ENCODE data around the gene ZNF467.

The ZNF467 gene

DNA sequence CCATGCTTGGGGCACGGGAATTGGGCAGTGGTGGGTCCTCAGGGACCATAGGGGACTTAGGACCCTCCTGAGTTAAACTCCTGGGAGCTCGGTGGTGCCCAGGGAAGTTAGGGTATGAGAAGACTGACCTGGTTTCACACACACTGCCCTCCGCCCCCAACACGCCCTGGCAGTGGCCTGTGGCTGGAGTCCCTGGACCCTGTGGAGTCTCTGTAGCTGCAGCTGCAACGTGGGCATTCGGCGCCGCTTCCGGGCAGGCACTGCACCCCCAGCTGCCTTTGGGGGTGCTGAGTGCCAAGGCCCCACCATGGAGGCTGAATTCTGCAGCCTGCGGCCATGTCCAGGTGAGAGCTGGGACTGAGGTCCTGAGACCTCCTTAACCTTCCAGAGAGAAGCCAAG is 34.9 kb upstream of the ZNF467 start:
- DNase-seq = no peak

DNA sequence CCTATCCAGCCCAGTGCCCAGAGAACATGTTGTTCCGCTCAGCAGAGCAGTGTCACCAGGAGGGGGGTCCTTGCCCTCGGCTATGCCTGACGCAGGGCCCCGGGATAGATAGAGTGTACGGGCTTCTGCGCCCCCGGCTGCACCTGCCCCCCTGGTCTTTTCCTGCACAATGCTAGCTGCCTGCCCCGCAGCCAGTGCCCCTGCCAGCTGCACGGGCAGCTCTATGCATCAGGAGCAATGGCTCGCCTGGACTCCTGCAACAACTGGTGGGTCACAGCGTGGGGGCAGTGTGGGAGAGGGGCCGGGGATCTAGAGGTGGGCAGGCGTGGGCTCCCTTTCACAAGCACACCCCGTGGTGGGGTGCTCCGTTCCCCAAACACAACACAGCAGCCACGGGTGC is 33.3 kb upstream of the ZNF467 start:
- DNase-seq = no peak

DNA sequence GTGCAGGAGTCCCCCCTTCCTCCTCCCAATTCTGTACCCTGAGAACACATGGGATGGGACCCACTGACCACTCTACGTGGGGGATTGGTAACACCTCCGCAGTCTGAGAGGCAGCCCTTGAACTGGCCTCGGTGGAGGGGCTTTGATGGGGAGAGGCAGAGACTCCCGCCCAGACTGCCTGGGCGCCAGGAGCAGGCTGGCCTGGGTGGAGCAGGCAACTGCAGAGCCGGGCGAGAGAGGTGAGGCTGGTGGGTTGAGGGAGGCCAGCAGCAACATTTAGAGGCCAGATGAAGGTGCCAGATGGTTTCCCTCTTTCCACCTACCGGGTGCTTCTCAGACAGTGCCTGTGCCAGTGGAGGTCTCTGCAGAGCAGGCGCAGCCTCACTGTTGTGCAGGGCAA is 30.7 kb upstream of the ZNF467 start:
- no peak for DNase-seq

DNA sequence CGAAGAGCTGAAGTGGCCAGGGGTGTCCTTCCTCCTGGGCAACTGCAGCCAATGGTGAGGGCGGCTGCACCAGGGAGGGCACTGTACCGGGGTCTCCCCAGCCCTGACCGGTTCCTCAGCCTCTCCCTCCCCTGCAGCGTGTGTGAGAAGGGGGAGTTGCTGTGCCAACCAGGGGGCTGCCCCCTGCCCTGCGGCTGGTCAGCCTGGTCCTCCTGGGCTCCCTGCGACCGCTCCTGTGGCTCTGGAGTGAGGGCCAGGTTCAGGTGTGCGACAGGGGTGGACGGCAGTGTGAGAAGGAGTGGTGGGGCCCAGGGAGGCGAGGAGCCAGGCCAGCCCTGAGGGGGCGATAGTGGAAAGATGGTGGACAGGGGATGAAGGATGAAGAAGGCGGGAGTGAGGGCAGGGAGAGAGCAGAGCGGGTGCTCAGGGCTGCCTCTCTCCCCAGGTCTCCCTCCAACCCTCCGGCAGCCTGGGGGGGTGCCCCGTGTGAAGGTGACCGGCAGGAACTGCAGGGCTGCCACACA is 30.2 kb upstream of the ZNF467 start:
- DNase-seq = no peak

DNA sequence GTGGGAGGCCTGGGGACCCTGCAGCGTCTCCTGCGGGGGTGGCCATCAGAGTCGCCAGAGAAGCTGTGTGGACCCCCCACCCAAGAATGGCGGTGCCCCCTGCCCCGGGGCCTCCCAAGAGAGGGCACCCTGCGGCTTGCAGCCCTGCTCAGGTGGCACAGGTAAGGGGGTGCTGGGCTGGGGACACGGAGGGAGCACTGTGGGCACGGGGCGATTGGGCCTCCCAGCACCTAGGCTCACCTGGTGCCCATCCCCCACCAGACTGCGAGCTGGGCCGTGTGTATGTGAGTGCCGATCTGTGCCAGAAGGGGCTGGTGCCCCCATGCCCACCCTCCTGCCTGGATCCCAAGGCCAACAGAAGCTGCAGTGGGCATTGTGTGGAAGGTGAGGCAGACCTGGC is 29.6 kb upstream of the ZNF467 start:
- DNase-seq = no peak

DNA sequence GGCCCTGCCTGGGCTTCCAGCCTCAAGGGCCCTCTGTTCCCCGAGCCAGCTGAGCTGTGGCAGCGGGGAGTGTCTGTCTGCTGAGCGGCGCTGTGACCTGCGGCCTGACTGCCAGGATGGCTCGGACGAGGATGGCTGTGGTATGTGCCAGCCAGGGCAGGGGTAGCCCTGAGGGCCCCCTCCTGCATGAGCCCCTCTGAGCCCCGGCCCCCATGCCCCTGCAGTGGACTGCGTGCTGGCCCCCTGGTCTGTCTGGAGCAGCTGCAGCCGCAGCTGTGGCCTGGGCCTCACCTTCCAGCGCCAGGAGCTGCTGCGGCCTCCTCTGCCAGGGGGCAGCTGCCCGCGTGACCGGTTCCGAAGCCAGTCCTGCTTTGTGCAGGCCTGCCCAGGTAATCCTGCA is 28.4 kb upstream of the ZNF467 start:
- DNase-seq = no peak

DNA sequence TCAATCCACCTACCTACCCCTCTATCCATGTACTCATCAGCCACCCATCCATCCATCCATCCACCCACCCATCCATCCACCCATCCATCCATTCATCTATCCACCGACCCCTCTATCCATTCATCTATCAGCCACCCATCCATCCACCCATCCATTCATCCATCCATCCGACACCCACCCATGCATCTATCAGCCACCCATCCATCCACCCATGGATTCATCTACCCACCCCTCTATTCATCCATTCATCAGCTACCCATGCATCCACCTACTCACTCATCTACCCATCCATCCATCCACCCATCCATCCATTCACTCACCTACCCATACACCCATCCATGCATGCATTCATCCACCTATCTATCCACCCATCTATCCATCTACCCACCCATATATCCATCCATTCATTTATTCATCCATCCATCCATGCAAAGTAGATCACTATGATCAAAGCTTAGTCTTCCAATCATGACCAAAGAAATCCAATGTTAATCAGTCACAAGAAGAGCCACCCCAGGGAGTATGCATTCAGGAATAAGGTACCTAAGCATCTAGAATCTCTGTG is 27.7 kb upstream of the ZNF467 start:
- no peak for DNase-seq

DNA sequence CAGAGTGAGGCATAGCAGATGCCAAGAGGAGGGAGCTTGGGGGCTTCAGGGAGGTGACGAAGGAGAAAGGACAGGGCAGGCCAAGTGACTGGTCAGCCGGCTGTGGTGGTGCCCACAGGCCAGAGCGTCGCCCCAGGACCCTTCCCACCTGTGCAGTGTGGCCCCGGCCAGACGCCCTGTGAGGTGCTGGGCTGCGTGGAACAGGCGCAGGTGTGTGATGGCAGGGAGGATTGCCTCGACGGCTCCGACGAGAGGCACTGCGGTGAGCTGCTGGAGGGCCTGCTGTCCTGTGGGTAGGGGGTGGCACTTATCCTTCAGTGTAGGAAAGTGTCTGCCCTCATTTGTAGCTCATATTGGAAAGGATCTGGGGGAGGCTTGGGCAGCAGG is 26.8 kb upstream of the ZNF467 start:
- no peak for DNase-seq

DNA sequence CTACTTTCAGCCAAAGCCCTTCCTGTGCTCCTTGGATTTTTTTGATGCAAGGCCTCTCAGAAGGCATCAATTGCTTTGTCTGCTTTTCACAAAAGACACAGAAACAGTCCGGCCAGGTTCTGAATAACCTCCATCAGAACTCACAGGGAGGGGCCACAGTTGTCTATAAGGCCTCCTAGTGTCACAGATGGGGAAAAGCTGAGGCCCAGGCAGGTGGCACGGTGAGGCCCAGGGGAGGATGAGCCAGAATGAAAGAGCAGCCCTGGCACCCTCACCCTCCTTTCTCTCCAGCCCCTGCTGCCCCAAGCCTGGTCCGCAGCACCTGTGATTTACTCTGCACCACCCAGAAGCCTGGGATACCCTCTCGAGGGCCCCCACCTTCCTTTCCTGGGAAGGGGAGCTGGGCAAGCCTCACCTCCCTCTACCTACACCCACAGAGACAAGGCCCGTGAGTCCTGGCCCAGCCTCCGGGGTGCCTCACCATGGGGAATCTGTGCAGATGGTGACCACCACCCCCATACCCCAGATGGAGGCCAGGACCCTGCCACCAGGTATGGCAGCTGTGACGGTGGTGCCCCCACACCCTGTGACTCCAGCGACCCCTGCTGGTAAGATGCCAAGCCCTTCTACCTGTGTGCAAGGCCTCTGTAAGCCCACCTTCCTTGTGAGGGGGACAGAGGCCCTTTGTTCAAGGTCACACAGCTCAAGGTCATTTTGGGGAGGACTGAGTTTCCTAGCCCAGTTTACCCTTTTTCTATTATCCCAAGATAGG is 26.2 kb upstream of the ZNF467 start:
- peak; percentile 55 for DNase-seq

DNA sequence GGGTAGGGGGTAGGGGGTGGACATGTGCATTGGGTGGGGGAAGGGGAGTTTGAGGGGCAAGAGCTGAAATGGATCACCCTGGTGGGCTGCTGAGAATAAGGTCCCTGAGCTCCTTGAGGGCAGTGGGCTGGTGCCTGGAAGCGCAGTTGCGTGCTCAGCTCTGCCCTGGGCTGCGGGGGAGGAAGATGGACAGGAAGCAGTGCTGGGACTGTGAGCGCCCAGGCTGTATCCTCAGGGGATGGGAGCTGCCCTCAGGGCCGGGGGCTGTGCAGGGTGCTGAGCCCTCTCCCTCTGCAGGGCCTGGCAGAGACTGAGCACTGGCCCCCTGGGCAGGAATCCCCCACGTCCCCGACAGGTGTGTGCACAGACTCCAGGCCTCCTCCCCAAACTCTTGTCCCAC is 24.4 kb upstream of the ZNF467 start:
- no peak for DNase-seq

DNA sequence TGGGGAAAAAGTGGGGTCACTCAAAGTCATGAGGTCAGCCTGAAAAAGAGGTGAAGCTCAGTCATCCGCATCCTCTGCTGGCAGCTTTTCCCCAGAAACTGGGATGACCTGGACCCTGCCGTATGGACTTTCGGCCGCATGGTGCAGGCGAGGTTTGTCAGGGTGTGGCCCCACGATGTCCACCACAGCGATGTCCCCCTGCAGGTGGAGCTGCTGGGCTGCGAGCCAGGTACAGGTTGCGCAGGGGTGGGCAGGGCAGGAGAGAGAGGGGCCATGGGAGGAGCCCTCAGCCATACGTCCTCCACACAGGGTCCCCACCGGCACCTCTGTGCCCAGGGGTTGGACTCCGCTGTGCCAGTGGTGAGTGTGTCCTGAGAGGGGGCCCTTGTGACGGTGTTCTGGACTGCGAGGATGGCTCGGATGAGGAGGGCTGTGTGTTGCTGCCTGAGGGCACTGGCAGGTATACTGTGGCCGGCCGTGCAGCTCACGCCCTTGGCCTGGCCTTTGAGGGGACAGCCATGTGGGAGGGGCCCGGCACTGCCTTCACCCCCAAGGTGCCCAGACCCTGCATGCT is 23.0 kb upstream of the ZNF467 start:
- DNase-seq = no peak

DNA sequence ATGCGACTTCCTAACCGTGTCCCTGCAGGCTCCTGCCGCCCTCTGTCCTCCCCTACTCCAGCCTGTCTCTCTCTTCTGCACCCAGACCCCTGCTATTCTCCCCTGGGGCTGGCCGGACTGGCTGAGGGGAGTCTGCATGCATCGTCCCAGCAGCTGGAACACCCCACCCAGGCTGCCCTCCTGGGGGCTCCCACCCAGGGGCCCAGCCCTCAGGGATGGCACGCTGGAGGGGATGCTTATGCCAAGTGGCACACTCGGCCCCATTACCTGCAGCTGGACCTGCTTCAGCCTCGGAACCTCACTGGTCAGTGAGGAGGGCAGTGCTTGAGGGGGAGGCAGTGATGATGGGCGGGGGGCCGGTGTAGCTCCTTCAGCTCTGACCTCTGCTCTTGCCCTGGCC is 21.7 kb upstream of the ZNF467 start:
- DNase-seq = no peak

DNA sequence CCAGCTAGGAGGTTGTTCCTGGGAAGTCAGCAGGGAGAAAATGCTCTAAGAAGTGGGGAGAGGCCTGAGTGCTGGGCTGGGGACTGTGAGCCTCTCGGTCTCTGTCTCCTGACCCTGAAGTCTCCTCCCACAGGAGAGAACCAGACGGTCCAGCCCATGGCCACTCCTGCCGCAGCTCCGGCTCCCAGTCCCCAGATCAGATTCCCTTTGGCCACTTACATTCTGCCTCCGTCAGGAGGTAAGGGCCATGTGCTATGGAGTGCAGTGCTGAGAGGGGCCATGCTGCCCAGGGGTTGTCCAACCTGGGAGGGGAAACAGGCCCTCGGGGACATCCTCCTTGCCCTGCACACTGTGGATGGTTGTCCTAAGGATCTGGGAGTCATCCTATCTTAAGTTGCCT is 21.3 kb upstream of the ZNF467 start:
- DNase-seq = no peak

DNA sequence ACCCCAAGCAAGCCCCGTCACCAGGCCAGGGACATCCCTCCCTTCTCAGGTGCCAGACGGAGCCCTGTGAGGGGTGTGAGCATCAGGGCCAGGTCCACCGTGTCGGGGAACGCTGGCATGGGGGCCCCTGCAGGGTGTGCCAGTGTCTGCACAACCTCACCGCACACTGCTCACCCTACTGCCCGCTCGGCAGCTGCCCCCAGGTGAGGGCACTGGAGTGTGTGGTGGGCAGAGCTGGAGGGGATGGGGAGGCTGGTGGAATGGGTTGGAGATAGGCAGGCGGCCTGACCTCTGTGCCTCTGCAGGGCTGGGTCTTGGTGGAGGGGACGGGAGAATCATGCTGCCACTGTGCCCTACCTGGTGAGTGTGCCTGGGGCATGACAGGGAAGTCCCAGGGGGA is 19.9 kb upstream of the ZNF467 start:
- no peak for DNase-seq

DNA sequence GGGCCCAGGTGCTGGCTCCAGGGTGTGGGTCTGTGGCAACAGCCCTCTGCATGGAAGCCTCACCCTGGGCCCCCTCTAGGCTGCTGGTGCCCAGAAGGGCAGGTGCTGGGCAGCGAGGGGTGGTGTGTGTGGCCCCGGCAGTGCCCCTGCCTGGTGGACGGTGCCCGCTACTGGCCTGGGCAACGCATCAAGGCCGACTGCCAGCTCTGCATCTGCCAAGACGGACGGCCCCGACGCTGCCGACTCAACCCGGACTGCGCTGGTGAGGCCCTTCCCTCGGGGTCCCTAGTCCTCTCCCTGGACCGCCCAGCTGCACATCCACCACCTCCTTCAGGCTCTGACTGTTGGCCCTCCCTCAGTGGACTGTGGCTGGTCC is 18.8 kb upstream of the ZNF467 start:
- DNase-seq = no peak

DNA sequence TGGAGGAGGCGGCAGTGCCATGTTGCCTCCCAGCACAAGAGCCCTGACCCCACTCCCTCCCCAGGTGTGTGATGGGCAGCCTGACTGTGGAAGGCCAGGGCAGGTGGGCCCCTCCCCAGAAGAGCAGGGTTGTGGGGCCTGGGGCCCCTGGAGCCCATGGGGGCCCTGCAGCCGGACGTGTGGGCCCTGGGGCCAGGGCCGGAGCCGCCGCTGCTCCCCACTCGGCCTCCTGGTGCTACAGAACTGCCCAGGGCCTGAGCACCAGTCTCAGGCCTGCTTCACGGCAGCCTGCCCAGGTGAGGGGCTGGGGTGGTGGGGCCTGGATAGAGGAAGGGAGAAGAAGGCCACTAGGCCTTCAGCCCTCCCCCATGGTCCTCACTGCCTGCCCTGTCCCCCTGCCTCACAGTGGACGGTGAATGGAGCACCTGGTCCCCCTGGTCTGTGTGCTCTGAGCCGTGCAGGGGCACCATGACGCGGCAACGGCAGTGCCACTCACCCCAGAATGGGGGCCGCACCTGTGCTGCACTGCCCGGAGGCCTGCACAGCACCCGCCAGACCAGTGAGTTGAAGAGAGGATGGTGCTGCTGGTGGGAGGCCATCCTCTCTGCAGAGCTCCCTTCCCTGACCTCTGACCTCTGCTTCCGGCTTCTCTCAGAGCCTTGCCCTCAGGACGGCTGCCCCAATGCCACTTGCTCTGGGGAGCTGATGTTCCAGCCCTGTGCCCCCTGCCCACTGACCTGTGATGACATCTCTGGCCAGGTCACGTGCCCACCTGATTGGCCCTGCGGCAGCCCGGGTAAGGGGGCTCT is 18.2 kb upstream of the ZNF467 start:
- no peak for DNase-seq

DNA sequence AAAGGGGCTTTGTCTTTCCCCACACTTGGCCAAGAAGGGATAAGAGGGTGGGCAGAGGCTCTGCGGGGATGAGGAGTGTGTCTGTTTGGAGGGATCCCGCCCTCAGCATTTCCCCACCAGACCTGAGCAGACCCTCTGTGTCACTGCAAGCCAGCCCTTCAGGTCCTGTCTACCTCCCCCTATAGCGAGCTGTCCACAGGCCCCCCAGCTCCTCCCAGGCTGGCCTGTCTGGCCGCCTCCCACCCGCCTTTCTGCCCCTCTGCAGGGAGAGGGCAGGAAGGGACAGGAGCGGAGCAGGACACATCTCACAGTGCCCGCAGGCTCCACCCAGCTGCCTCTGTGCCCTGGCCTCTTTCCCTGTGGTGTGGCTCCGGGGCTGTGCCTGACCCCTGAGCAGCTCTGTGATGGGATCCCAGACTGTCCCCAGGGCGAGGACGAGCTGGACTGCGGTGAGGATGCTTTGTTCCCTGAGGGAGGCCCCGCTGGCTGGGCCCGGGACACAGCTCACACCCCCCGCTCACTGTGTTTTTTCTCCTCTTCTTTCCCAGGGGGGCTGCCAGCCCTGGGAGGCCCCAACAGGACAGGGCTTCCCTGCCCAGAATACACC is 17.5 kb upstream of the ZNF467 start:
- DNase-seq = no peak

DNA sequence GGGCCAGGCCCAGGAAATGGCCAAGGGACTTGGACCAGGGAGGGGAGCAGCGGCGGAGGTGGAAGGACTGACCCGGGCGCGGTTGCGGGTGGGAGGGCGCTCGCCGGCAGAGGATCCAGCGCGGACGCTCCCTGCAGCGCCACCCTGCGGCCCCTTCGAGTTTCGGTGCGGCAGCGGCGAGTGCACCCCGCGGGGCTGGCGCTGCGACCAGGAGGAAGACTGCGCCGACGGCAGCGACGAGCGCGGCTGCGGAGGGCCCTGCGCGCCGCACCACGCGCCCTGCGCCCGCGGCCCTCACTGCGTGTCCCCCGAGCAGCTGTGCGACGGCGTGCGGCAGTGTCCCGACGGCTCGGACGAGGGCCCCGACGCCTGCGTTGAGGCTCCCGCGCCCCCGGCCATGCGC is 16.8 kb upstream of the ZNF467 start:
- no peak for DNase-seq

DNA sequence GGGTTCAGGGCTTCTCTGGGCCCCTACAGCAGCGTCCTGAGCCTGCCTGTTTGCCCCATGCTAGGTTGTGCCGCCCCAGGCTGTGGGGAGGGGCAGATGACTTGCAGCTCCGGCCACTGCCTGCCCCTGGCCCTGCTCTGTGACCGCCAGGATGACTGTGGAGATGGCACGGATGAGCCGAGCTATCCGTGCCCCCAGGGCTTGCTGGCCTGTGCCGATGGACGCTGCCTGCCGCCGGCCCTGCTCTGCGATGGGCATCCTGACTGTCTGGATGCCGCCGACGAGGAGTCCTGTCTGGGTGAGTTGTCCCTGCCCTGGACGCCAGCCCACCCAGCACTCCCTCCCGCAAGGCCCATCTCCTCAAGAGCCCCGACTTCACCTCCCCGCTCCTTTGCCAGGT is 15.7 kb upstream of the ZNF467 start:
- no peak for DNase-seq

DNA sequence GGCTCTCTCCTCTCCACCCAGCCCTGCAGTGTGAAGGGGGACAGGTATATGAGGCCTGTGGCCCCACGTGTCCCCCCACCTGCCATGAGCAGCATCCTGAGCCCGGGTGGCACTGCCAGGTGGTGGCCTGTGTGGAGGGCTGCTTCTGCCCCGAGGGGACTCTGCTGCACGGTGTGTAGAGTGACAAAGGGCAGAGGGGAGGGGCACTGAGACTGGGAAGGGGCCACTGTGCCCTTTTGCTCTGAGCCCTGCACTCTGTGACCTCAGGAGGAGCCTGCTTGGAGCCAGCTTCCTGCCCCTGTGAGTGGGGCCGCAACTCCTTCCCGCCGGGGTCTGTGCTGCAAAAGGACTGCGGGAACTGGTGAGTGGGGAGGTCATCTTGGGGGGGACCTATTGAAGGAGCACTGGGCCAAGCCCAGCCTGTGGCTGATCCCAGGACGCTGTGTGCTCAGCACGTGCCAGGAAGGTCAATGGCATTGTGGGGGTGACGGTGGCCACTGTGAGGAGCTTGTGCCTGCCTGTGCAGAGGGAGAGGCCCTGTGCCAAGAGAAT is 15.0 kb upstream of the ZNF467 start:
- DNase-seq = no peak

DNA sequence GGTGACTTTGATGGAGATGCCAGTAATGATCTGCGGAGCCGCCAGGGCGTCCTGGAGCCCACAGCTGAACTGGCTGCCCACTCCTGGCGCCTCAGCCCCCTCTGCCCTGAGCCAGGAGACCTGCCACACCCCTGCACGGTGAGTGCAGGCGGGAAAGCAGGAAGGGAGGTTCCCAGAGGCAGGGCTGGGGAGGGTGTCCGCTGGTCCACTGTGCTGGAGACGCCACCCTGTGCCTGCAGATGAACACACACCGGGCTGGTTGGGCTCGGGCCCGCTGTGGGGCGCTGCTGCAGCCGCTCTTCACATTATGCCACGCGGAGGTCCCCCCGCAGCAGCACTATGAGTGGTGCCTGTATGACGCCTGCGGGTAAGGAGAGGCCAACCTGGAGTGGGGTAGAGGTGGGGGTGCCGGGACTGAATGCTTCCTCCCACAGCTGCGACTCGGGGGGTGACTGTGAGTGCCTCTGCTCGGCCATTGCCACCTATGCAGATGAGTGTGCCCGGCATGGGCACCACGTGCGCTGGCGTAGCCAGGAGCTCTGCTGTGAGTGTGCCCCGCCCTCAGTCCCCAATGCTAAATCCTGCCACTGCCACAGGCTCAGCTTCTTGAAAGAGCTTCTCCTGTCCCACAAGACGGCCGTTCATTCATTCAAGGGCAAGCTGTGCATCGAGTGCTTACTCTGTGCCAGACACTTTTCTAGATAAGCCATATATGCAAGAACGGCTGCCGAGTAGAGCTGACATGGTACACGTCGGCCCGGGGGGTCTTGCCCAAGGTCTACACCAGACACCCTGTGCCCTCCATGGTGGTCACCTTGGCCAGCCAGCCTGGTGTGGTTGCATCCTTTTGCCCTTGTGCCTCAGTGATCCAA is 14.3 kb upstream of the ZNF467 start:
- no peak for DNase-seq

DNA sequence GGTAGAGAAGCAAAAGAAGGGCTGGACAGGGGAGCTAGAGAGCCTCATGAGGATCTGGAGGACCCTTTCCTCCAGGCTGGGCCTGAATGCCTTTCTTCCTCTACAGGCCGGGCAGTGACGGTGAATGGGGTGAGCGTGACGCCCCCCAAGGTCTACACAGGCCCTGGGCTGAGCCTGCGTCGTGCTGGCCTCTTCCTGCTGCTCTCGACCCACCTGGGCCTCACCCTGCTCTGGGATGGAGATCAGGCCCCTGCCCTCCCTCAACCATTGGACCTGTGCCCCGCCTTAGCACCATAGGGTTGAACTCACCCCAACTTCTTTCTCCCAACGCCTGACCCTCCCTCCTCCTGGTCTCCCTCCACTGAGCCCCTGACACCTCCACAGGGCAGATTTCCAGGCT is 12.6 kb upstream of the ZNF467 start:
- no peak for DNase-seq
